Nephron progenitor cell (in vitro differentiated cells): ENCODE measurements around the gene CD44.

Experiments
- DNase-seq: peaks from one replicate; pipeline ENCODE4 v3.0.0; 2021
- H3K27ac Mint-ChIP-seq: 2 replicates; pipeline ENCODE4 v1.8.0; 2021; ENCODE audit warnings: mild to moderate bottlenecking, moderate library complexity, mixed read lengths
- H3K27me3 Mint-ChIP-seq: 2 replicates; pipeline ENCODE4 v1.8.0; 2021; ENCODE audit warnings: mild to moderate bottlenecking, low read depth, mixed read lengths; ENCODE audit not compliant: poor library complexity
- H3K36me3 Mint-ChIP-seq: 2 replicates; pipeline ENCODE4 v1.8.0; 2021; ENCODE audit warnings: low read depth, mixed read lengths
- H3K4me1 Mint-ChIP-seq: 2 replicates; pipeline ENCODE4 v1.8.0; 2021; ENCODE audit warnings: mixed read lengths
- H3K4me3 Mint-ChIP-seq: 2 replicates; pipeline ENCODE4 v1.8.0; 2021; ENCODE audit warnings: mild to moderate bottlenecking, moderate library complexity, mixed read lengths
- H3K9me3 Mint-ChIP-seq: 2 replicates; pipeline ENCODE4 v1.8.0; 2021; ENCODE audit warnings: mild to moderate bottlenecking, moderate library complexity, mixed read lengths
- CTCF ChIP-seq: fragments of 200-600 bp; sonication (generic); IDR thresholded peaks from 2 replicates; pipeline ENCODE4 v1.5.0; 2021; ENCODE audit warnings: antibody characterized with exemption

CD44 gene

GRCh38 chr11:35277827-35278226 is 138.9 kb downstream of the CD44 start:
- no peaks in the 10 kb centered on the region for H3K9me3 Mint-ChIP-seq
- no peak for DNase-seq
- H3K36me3 Mint-ChIP-seq: no peaks in the 10 kb centered on the region
- no peaks in the 10 kb centered on the region for H3K27me3 Mint-ChIP-seq
- TF ChIP-seq CTCF: no peak
- peaks cover 12% of the 10 kb centered on the region for H3K4me1 Mint-ChIP-seq
- H3K4me3 Mint-ChIP-seq: no peak overlapping the region
- H3K27ac Mint-ChIP-seq: no peak overlapping the region

GRCh38 chr11:35280727-35281126 is 141.8 kb downstream of the CD44 start:
- no peaks in the 10 kb centered on the region for H3K27me3 Mint-ChIP-seq
- no peaks in the 10 kb centered on the region for H3K36me3 Mint-ChIP-seq
- no peak for DNase-seq
- TF ChIP-seq CTCF: no peak
- no peak overlapping the region for H3K27ac Mint-ChIP-seq
- H3K4me1 Mint-ChIP-seq: peaks cover 2% of the 10 kb centered on the region
- no peaks in the 10 kb centered on the region for H3K9me3 Mint-ChIP-seq
- no peak overlapping the region for H3K4me3 Mint-ChIP-seq

- Mint-ChIP-seq H3K4me3 (no peak overlapping the region), H3K9me3 (no peaks in the 10 kb centered on the region), H3K27ac (no peak overlapping the region), H3K4me1 (no peaks in the 10 kb centered on the region), H3K27me3 (no peaks in the 10 kb centered on the region), H3K36me3 (no peaks in the 10 kb centered on the region)
- DNase-seq: no peak
- no peak for TF ChIP-seq CTCF
Measured at GRCh38 chr11:35281169-35281688, 142.3 kb downstream of the CD44 start.
